GM12878 (cell line): Measurements from ENCODE around the gene CIAO1. TPM values are rescaled to one million over a fixed set of nuclear protein-coding genes. Genes with fewer than 3 reads are reported as not detected.

Source experiments
- ATF7 ChIP-seq: fragments of 450-650 bp; IDR thresholded peaks from 2 replicates; pipeline ENCODE4 v1.6.1; 2016; ENCODE audit warnings: low read depth, mild to moderate bottlenecking
- BCL3 ChIP-seq: IDR thresholded peaks from 2 replicates; pipeline ENCODE4 v1.6.1; 2011; ENCODE audit warnings: borderline replicate concordance, low read depth, mild to moderate bottlenecking, moderate library complexity, low read length; ENCODE audit not compliant: insufficient read depth, poor library complexity, severe bottlenecking
- BMI1 ChIP-seq: fragments of 450-650 bp; IDR thresholded peaks from 2 replicates; pipeline ENCODE4 v1.6.1; 2016; ENCODE audit warnings: mild to moderate bottlenecking, moderate library complexity, borderline replicate concordance
- ETV6 ChIP-seq, 2 experiments: fragments of 450-650 bp in 1 of 2; IDR thresholded peaks in 1 of 2; conservative IDR thresholded peaks in 1 of 2; 2 replicates each; pipeline ENCODE4 v1.6.1; 2014; ENCODE audit warnings: antibody characterized with exemption in 1 of 2, borderline replicate concordance in 1 of 2, low read depth in 1 of 2, mild to moderate bottlenecking in 1 of 2, moderate library complexity in 1 of 2
- GATAD2B ChIP-seq: fragments of 450-650 bp; conservative IDR thresholded peaks from 2 replicates; pipeline ENCODE4 v1.6.1; 2017; ENCODE audit warnings: low read depth, mild to moderate bottlenecking, moderate library complexity
- IKZF1 ChIP-seq: fragments of 450-650 bp; conservative IDR thresholded peaks from 2 replicates; pipeline ENCODE4 v1.6.1; 2017; ENCODE audit warnings: antibody characterized with exemption, mild to moderate bottlenecking
- JUND ChIP-seq: IDR thresholded peaks from 2 replicates; pipeline ENCODE4 v1.6.1; 2012; ENCODE audit warnings: low read depth, mild to moderate bottlenecking, low read length, improper control_type of control experiment, moderate library complexity
- NFYB ChIP-seq: IDR thresholded peaks from 2 replicates; pipeline ENCODE4 v1.6.1; 2011; ENCODE audit warnings: low read depth, mild to moderate bottlenecking, low read length, improper control_type of control experiment, moderate library complexity; ENCODE audit not compliant: insufficient read depth
- NR2C2 ChIP-seq: IDR thresholded peaks from 2 replicates; pipeline ENCODE4 v1.6.1; 2011; ENCODE audit warnings: borderline replicate concordance, low read depth; ENCODE audit not compliant: control insufficient read depth, insufficient read length
- NRF1 ChIP-seq: conservative IDR thresholded peaks from 2 replicates; pipeline ENCODE4 v1.6.1; 2011; ENCODE audit warnings: mild to moderate bottlenecking, low read depth, low read length, improper control_type of control experiment
- RAD21 ChIP-seq: IDR thresholded peaks from 2 replicates; pipeline ENCODE4 v1.6.1; 2011; ENCODE audit warnings: mild to moderate bottlenecking, low read depth, low read length, moderate library complexity; ENCODE audit not compliant: insufficient read depth
- STAT1 ChIP-seq: fragments of 450-650 bp; conservative IDR thresholded peaks from 2 replicates; pipeline ENCODE4 v1.6.1; 2014; ENCODE audit warnings: antibody characterized with exemption, mild to moderate bottlenecking
- STAT3 ChIP-seq: IDR thresholded peaks from 2 replicates; pipeline ENCODE4 v1.6.1; 2011; ENCODE audit warnings: low read depth, low read length, improper control_type of control experiment
- TCF7 ChIP-seq: IDR thresholded peaks from 2 replicates; pipeline ENCODE4 v1.6.1; 2014; ENCODE audit warnings: antibody characterized with exemption, borderline replicate concordance
- YY1 ChIP-seq: IDR thresholded peaks from 2 replicates; pipeline ENCODE4 v1.6.1; 2011; ENCODE audit warnings: low read depth, mild to moderate bottlenecking, low read length
- ZBTB33 ChIP-seq: fragments of 450-650 bp; IDR thresholded peaks from 2 replicates; pipeline ENCODE4 v1.6.1; 2017; ENCODE audit warnings: mild to moderate bottlenecking
- ZNF274 ChIP-seq: IDR thresholded peaks from one replicate; pipeline ENCODE4 v1.8.0; 2011; ENCODE audit not compliant: insufficient read length, insufficient read depth
- ZSCAN29 ChIP-seq: fragments of 450-650 bp; IDR thresholded peaks from 2 replicates; pipeline ENCODE4 v1.6.1; 2017; ENCODE audit warnings: mild to moderate bottlenecking, moderate library complexity
- polyA plus RNA-seq, 11 experiments: library from polyadenylated mRNA; depleted of rRNA in 4 of 11; unstranded in 6 of 11; stranded (reverse) in 5 of 11; fragments of >200 nt; fragmentation: Nextera tagmentation in 4 of 11; fragmentation: Illumina TruSeq in 1 of 11; extraction: Ambion mirVana in 4 of 11; extraction: Trizol in 1 of 11; gene quantifications; 1 replicate in 1 of 11; 2 replicates in 10 of 11; pipeline versions ENCODE4 v1.2.1 to v1.2.3, GENCODE V29; 2011 to 2016; ENCODE audit warnings: inconsistent platforms in 2 of 11, missing spikeins in 2 of 11, low read depth in 1 of 11
- total RNA-seq, 4 experiments: library from RNA; depleted of rRNA in 3 of 4; stranded (reverse); fragments of >200 nt in 3 of 4; fragmentation: Illumina TruSeq in 1 of 4; extraction: Trizol in 1 of 4; gene quantifications; 2 replicates each; pipeline versions ENCODE4 v1.2.1 to v1.2.3, GENCODE V29; 2013 to 2021
- TF ChIP-seq, protein P1 (sequence below), 3 experiments: IDR thresholded peaks in 2 of 3; conservative IDR thresholded peaks in 1 of 3; 2 replicates each; pipeline ENCODE4 v1.5.1; 2011; ENCODE audit warnings: low read depth in 3 of 3, low read length in 3 of 3, mild to moderate bottlenecking in 3 of 3, control low read depth in 2 of 3, moderate library complexity in 2 of 3, inconsistent platforms in 1 of 3, mixed read lengths in 1 of 3; ENCODE audit not compliant: control insufficient read depth in 2 of 3, insufficient read depth in 1 of 3; ENCODE audit errors: extremely low read depth in 1 of 3
- TF ChIP-seq, protein P2 (sequence below): fragments of 450-650 bp; formaldehyde crosslinking; IDR thresholded peaks from 2 replicates; pipeline ENCODE4 v1.4.0; 2020; ENCODE audit warnings: mild to moderate bottlenecking, moderate library complexity

Gene CIAO1
- total and polyA plus RNA-seq, 10 of the 15 experiments (the other 5 are each of a cell fraction or from before 2014, with no cell fraction given): 8.3 to 89.4 (median 63.4) TPM

GRCh38 chr2:96267159-96267971, 1.3 kb downstream of the CIAO1 start (continued):
- no peak for TF ChIP-seq ETV6 (conservative IDR thresholded peaks at IDR 0.05 in 1 of 2, IDR thresholded peaks at IDR 0.05 in 1 of 2; ENCODE audit: borderline replicate concordance in 1 of 2, low read depth in 1 of 2)
- TF ChIP-seq STAT3: no peak
- no peak for TF ChIP-seq STAT1
- TF ChIP-seq YY1: 0 out of 2 replicates have a peak, but pooled peaks have one; percentile 24
- TF ChIP-seq TCF7: no peak
- TF ChIP-seq ZBTB33: peak; percentile 79; the same call in 1 of the 2 replicates
- peak; percentile 60 for TF ChIP-seq RAD21
- TF ChIP-seq, protein P1, sequence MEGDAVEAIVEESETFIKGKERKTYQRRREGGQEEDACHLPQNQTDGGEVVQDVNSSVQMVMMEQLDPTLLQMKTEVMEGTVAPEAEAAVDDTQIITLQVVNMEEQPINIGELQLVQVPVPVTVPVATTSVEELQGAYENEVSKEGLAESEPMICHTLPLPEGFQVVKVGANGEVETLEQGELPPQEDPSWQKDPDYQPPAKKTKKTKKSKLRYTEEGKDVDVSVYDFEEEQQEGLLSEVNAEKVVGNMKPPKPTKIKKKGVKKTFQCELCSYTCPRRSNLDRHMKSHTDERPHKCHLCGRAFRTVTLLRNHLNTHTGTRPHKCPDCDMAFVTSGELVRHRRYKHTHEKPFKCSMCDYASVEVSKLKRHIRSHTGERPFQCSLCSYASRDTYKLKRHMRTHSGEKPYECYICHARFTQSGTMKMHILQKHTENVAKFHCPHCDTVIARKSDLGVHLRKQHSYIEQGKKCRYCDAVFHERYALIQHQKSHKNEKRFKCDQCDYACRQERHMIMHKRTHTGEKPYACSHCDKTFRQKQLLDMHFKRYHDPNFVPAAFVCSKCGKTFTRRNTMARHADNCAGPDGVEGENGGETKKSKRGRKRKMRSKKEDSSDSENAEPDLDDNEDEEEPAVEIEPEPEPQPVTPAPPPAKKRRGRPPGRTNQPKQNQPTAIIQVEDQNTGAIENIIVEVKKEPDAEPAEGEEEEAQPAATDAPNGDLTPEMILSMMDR (IDR thresholded peaks at IDR 0.05 in 2 of 3, conservative IDR thresholded peaks at IDR 0.05 in 1 of 3; ENCODE audit: control insufficient read depth in 2 of 3, extremely low read depth in 1 of 3, insufficient read depth in 1 of 3, low read depth in 3 of 3, low read length in 3 of 3): peak; percentile 42 to 63 (median 54)
- no peak for TF ChIP-seq NR2C2
- TF ChIP-seq ATF7: no peak
- TF ChIP-seq NRF1: no peak
- TF ChIP-seq IKZF1: no peak; the same call in 1 of the 2 replicates
- TF ChIP-seq, protein P2, sequence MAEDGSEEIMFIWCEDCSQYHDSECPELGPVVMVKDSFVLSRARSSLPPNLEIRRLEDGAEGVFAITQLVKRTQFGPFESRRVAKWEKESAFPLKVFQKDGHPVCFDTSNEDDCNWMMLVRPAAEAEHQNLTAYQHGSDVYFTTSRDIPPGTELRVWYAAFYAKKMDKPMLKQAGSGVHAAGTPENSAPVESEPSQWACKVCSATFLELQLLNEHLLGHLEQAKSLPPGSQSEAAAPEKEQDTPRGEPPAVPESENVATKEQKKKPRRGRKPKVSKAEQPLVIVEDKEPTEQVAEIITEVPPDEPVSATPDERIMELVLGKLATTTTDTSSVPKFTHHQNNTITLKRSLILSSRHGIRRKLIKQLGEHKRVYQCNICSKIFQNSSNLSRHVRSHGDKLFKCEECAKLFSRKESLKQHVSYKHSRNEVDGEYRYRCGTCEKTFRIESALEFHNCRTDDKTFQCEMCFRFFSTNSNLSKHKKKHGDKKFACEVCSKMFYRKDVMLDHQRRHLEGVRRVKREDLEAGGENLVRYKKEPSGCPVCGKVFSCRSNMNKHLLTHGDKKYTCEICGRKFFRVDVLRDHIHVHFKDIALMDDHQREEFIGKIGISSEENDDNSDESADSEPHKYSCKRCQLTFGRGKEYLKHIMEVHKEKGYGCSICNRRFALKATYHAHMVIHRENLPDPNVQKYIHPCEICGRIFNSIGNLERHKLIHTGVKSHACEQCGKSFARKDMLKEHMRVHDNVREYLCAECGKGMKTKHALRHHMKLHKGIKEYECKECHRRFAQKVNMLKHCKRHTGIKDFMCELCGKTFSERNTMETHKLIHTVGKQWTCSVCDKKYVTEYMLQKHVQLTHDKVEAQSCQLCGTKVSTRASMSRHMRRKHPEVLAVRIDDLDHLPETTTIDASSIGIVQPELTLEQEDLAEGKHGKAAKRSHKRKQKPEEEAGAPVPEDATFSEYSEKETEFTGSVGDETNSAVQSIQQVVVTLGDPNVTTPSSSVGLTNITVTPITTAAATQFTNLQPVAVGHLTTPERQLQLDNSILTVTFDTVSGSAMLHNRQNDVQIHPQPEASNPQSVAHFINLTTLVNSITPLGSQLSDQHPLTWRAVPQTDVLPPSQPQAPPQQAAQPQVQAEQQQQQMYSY (CRISPR knock-in tag): no peak
- TF ChIP-seq ZSCAN29: no peak
- TF ChIP-seq NFYB: no peak
- TF ChIP-seq BCL3: peak; percentile 52
- no peak for TF ChIP-seq JUND
- no peak for TF ChIP-seq GATAD2B
- TF ChIP-seq ZNF274: no peak
- TF ChIP-seq BMI1: no peak
